ENCODE measurements around the gene IL31RA.

The IL31RA gene

GRCh38 chr5:55903121-55903701, 52.1 kb downstream of the IL31RA start:
- no peak for DNase-seq (ENCODE audit: low read depth)

- no peak for DNase-seq (ENCODE audit: low read depth)
Observed at GRCh38 chr5:55904152-55904551, 53.0 kb downstream of the IL31RA start.

DNA sequence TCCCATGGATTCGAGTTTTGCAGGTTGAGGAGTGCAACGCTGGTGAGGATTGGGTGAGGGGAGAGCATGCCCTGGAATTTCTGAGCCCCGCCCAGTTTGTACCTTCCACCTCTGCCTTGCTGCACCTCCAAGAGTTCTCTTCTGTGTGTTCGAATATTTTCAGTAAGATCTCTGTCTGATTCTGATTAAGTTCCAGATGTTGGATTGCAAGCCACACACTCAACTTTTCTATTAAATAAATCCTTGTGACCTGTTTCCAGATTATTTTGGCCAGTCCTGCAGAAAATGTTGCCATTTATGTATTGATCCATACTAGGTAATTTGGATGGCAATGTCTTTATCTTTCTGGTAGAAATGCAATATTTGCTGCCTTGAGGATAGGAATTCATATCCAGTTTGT, 54.1 kb downstream of the IL31RA start:
- no peak for DNase-seq (ENCODE audit: low read depth)

DNA sequence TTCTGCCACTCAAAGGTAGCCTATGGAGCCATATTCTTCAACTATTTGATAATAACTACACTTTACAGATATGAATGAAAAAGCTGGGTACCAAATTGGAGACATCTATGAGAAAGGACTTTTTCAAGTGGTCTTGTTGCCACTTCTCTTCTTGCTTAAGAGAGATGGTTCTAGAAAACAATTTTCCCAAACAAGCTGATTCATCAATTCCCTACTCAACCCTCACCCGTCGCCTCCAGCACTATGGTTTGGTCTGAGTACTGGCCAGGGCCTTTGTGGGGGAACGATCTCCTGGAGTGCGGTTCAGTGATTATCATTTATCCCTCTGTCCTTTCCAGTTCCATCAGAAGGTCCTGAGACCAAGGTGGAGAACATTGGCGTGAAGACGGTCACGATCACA, 56.8 kb downstream of the IL31RA start:
- DNase-seq (ENCODE audit: low read depth) = no peak

- DNase-seq (ENCODE audit: low read depth) = no peak
Observed at GRCh38 chr5:55908804-55909203, 57.6 kb downstream of the IL31RA start.

GRCh38 chr5:55911784-55912653, 60.9 kb downstream of the IL31RA start:
- DNase-seq (ENCODE audit: low read depth) = no peak

DNA sequence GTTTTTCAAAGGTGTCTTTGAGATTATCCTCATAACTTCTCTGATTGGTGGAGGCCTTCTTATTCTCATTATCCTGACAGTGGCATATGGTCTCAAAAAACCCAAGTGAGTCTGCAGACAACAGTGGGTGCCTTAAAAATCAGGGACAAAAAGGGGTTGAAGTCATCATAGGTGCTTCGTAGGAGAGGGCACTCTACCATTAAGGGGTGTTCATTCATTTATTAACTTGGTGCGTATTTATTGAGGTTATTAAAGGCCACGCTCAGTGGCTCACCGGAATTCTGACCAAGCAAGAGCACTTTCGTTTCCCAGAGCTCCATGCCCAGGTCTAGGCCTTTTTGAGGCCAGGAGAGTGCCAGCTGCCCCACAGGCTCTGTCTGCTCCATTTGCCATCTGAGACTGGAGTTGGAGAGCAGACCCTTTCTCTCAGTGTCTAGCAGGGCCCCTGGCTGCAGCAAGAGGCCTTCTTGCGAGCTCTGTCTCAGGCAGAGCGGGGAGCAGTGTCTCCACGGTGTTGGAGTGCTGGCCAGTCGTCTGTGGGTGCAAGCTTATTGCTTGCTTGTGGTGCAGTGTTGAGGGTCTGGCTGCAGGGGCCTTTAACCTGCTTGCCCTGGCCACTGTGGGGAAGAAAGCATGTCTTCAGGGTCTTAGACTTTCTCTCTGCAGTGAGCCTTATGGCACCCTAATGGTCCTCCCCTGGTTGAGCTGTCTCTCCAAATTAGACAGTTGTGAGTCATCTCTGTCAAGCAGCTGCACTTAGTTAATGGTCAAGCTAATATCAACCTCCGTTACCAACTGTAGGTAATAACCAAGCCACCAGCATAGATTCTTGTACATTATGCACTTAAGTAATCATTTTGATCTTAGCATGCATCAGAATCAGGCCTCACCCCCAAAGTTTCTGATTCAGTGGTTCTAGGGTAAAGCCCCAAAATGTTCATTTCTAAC, 62.6 kb downstream of the IL31RA start:
- no peak for DNase-seq (ENCODE audit: low read depth)

GRCh38 chr5:55914971-55915370, 63.8 kb downstream of the IL31RA start:
- DNase-seq (ENCODE audit: low read depth) = no peak

GRCh38 chr5:55915783-55916182, 64.6 kb downstream of the IL31RA start:
- DNase-seq (ENCODE audit: low read depth) = no peak

DNA sequence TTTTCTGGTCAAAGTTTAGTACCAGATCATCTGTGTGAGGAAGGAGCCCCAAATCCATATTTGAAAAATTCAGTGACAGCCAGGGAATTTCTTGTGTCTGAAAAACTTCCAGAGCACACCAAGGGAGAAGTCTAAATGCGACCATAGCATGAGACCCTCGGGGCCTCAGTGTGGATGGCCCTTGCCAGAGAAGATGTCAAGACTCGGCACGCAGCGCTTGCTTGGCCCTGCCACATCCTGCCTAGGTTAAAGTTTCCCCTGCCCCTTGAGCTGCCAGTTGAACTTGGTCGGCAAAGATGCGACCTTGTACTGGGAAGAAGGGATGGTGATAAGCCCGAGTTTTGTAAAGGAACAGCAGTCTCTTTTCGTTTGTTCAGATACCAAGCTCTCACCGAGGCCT, 65.8 kb downstream of the IL31RA start:
- DNase-seq (ENCODE audit: low read depth) = no peak

DNA sequence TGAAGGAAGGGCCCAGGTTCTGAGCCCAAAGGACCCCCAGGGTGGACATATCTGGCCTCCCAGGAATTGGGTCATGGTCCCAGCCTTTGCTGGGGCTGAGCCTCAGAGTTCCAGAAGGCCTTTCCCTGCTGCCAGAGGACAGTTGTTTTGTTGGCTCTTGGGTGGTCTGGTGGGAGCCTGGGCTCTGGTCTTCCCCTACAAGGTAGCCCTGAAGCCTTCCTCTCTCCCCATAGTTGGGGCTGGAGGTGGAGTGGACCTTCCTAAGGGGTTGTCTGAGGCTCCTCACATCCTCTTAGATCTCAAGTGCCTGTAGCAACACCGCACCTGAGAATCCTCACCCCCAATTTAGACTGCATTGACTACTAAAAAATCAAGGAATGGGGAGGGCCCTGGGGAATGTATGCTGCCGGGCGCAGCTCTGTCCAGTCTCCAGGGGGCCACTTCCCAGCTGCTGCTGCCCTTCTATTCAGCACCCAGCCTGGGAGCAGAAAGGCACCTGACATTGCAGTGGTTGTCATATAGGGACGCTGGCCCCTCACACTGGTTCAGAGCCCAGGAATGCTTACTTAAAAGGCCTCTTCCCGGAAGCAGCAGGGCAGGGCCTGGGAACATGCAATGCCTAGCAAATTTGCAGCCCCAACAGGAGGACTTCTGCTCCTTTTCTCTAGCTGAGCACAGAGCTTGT, 66.4 kb downstream of the IL31RA start:
- no peak for DNase-seq (ENCODE audit: low read depth)

GRCh38 chr5:55918087-55919035, 67.2 kb downstream of the IL31RA start:
- DNase-seq (ENCODE audit: low read depth) = no peak

GRCh38 chr5:55919625-55920024, 68.5 kb downstream of the IL31RA start:
- no peak for DNase-seq (ENCODE audit: low read depth)

DNA sequence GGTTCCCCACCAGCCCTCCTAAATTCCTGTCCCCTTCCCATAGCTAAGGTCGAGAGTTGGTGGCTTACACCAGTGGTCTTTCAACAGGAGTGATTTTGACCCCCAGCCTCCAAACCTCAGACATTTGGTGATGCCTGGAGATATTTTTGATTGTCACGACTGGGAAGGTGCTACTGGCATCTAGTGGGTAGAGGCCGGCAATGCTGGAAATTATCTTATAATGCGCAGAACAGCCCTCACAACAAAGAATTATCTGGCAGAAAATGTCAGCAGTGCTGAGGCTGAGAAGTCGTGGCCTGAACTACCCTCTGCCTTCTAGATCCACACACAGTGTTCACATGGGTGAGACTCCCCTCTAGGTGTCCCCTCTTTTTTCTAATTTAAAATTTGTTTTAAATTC, 69.6 kb downstream of the IL31RA start:
- no peak for DNase-seq (ENCODE audit: low read depth)

DNA sequence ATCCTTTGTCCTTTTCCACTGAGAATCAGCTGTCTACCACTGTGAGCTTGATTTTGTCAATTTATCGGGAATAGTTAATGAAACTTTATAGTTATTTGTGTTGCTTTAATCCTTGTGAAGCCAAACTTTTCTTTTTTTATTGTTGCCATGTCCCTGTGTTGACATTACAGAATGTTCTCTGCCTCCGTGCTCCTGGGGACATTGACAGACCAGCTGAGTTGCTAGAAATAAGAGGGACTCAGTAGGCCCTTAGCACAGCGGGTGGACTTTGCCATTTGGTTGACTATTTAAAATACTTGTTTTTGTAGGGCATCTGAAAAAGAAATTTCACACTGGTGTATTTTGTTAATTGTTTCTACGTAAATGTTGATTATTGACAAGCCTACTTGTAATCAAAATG, 70.5 kb downstream of the IL31RA start:
- DNase-seq (ENCODE audit: low read depth) = no peak

GRCh38 chr5:55923177-55923771, 72.1 kb downstream of the IL31RA start:
- no peak for DNase-seq (ENCODE audit: low read depth)

GRCh38 chr5:55923865-55924500, 72.8 kb downstream of the IL31RA start:
- DNase-seq (ENCODE audit: low read depth) = no peak

DNA sequence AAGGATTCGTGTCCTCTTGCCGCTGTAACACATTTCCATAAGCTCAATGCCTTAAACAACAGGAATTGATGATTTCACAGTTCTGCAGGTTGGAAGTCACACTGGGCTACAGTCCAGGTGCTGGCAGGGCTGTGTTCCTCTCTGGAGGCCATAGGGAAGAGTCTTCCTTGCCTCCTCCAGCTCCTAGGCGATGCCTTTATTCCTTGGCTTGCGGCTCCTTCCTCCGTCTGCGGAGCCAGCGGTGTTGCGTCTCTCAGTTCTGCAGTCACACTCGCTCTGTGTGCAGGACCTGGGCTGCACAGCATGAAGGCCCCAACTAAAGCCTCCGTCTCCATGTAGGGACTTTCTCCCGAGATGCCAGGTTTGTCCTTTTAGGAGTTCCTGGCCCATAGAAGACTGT, 73.6 kb downstream of the IL31RA start:
- no peak for DNase-seq (ENCODE audit: low read depth)

- no peak for DNase-seq (ENCODE audit: low read depth)
Observed at GRCh38 chr5:55925181-55925580, 74.0 kb downstream of the IL31RA start.

GRCh38 chr5:55925712-55926111, 74.6 kb downstream of the IL31RA start:
- no peak for DNase-seq (ENCODE audit: low read depth)
